ENCODE results near the gene ADRA2B. TPM values are rescaled to one million over a fixed set of nuclear protein-coding genes. Genes with fewer than 3 reads are reported as not detected.
"Not testable (repeated sequence)": the region's sequence is repeated elsewhere in the genome, so short reads cannot be mapped to it uniquely, and the experiment has no call there.

Gene ADRA2B
- total RNA-seq, 1 experiment from 2014 or later, result 2.7 TPM

DNA sequence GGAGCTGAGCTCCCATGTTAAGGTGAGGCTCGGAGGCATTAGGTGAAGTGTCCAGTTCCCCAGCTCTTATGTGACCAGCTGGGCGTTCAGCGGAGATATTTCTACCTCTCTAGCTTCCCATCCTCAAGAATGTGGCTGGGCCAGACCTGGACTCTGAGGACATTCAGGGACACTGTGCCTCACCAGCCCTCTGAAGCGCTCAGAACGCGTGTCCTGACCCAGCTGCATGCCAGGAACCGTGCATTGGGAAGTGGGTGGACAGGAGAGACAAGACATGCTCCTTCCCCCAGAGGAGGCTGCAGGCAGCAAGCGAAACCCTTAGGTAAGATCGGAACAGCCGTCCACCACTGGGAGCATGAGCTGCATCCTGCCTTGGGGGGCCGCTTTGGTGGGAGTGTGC, 43.6 kb downstream of the ADRA2B start:
- Histone ChIP-seq H2AK5ac (ENCODE audit: insufficient read length, low read length) (no peak overlapping the region), H3K9ac (ENCODE audit: extremely low read depth, insufficient read length, low read length) (no peak overlapping the region), H3K9me3 (ENCODE audit: control insufficient read depth, low read depth, low read length) (no peaks in the 10 kb centered on the region), H3K79me1 (ENCODE audit: insufficient read depth, low read depth, low read length, poor library complexity, severe bottlenecking) (no peaks in the 10 kb centered on the region), H3K14ac (ENCODE audit: insufficient read depth, low read length) (no peak overlapping the region), H3K56ac (ENCODE audit: insufficient read length, low read depth, low read length) (no peak overlapping the region), H4K20me1 (ENCODE audit: control insufficient read depth, insufficient read depth, insufficient read length) (no peaks in the 10 kb centered on the region), H2BK15ac (ENCODE audit: low read depth, low read length) (no peak overlapping the region), H3K79me2 (ENCODE audit: insufficient read depth, low read length) (no peaks in the 10 kb centered on the region), H4K91ac (ENCODE audit: insufficient read length, low read depth, low read length) (no peak overlapping the region), H3K4ac (ENCODE audit: low read depth, low read length) (no peak overlapping the region), H4K5ac (ENCODE audit: insufficient read length, low read depth, low read length) (no peak overlapping the region), H2BK12ac (ENCODE audit: insufficient read length, low read depth, low read length) (no peak overlapping the region), H2BK120ac (ENCODE audit: low read depth, low read length, poor library complexity, severe bottlenecking) (no peak overlapping the region), H3T11ph (ENCODE audit: low read length) (no peak overlapping the region), H3K4me1 (ENCODE audit: insufficient read depth, low read length) (no peaks in the 10 kb centered on the region), H3K23me2 (ENCODE audit: insufficient read length, low read depth, low read length, poor library complexity, severe bottlenecking) (no peaks in the 10 kb centered on the region), H2AFZ (ENCODE audit: low read length) (no peak overlapping the region), H3K23ac (ENCODE audit: insufficient read length, low read depth, low read length) (no peak overlapping the region), H2BK20ac (ENCODE audit: low read depth, low read length, poor library complexity, severe bottlenecking) (no peak overlapping the region), H3K27ac (ENCODE audit: insufficient read length, low read depth, low read length) (no peak overlapping the region), H3K18ac (ENCODE audit: insufficient read length, low read depth, low read length) (no peak overlapping the region), H2BK5ac (ENCODE audit: insufficient read length, low read length) (no peak overlapping the region), H3K4me2 (ENCODE audit: insufficient read depth, insufficient read length, low read length) (no peak overlapping the region), H4K8ac (replicated peaks; ENCODE audit: insufficient read length, low read depth, low read length) (no peak overlapping the region), H3K27me3 (ENCODE audit: insufficient read depth, low read length) (no peaks in the 10 kb centered on the region)
- Mint-ChIP-seq H3K27ac (no peak overlapping the region; a peak in 1 of 7 replicates), H3K4me3 (no peak overlapping the region), H3K36me3 (ENCODE audit: insufficient read depth in 1 of 3, low read depth in 3 of 3) (no peaks in the 10 kb centered on the region; a peak in 1 of 7 replicates), H3K9me3 (no peaks in the 10 kb centered on the region; a peak in 2 of 5 replicates), H3K4me1 (peaks cover 3 to 6% of the 10 kb centered on the region in 2 experiments), H3K27me3 (ENCODE audit: low read depth) (no peaks in the 10 kb centered on the region; the same call in none of the 2 replicates)
- TF ChIP-seq, protein P1, sequence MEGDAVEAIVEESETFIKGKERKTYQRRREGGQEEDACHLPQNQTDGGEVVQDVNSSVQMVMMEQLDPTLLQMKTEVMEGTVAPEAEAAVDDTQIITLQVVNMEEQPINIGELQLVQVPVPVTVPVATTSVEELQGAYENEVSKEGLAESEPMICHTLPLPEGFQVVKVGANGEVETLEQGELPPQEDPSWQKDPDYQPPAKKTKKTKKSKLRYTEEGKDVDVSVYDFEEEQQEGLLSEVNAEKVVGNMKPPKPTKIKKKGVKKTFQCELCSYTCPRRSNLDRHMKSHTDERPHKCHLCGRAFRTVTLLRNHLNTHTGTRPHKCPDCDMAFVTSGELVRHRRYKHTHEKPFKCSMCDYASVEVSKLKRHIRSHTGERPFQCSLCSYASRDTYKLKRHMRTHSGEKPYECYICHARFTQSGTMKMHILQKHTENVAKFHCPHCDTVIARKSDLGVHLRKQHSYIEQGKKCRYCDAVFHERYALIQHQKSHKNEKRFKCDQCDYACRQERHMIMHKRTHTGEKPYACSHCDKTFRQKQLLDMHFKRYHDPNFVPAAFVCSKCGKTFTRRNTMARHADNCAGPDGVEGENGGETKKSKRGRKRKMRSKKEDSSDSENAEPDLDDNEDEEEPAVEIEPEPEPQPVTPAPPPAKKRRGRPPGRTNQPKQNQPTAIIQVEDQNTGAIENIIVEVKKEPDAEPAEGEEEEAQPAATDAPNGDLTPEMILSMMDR (conservative IDR thresholded peaks at IDR 0.05), result no peak
- DNase-seq, result no peak
- no CpG with 5 or more reads among the region's 11 CpGs for WGBS (ENCODE audit: extremely low coverage, insufficient read length, low lambda C conversion rate)

DNA sequence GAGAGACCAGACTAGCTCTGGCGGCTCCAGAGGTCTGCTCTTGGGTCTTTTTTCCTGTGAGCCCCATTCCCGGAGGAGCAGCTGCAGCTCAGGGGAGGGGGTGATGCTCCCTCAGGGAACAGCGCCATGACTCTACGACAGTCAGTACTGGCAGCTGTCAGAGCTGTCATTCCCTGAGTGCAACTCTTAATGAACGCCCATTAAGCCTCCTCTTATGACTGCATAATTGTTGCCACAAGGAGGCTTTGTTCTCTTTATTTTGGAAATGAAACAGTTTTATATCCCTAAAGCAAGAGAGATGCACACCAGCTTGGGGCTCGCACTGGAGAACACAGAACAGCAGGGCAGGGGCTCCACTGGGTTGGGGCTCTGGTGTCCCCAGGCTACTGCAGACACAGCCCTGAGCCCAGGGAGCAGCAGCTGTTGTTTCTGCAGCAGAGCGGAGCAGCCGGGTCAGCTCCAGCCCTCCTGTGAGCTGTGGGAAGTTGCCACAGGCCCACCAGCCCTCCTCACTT, 44.3 kb downstream of the ADRA2B start:
- not testable (repeated sequence) for H3K9me3 Mint-ChIP-seq; H3K4me2 ChIP-seq (ENCODE audit: insufficient read depth, insufficient read length, low read length); H2BK20ac ChIP-seq (ENCODE audit: low read depth, low read length, poor library complexity, severe bottlenecking); H2BK12ac ChIP-seq (ENCODE audit: insufficient read length, low read depth, low read length); H3K4ac ChIP-seq (ENCODE audit: low read depth, low read length); H3K56ac ChIP-seq (ENCODE audit: insufficient read length, low read depth, low read length); H2BK5ac ChIP-seq (ENCODE audit: insufficient read length, low read length); DNase-seq; H3K27me3 Mint-ChIP-seq (ENCODE audit: low read depth); H3K18ac ChIP-seq (ENCODE audit: insufficient read length, low read depth, low read length); H3K79me1 ChIP-seq (ENCODE audit: insufficient read depth, low read depth, low read length, poor library complexity, severe bottlenecking); H4K5ac ChIP-seq (ENCODE audit: insufficient read length, low read depth, low read length); H3K14ac ChIP-seq (ENCODE audit: insufficient read depth, low read length); H2AFZ ChIP-seq (ENCODE audit: low read length); H3T11ph ChIP-seq (ENCODE audit: low read length); H2BK120ac ChIP-seq (ENCODE audit: low read depth, low read length, poor library complexity, severe bottlenecking); H3K36me3 Mint-ChIP-seq (ENCODE audit: insufficient read depth in 1 of 3, low read depth in 3 of 3); H2AK5ac ChIP-seq (ENCODE audit: insufficient read length, low read length); H2BK15ac ChIP-seq (ENCODE audit: low read depth, low read length); H3K27ac Mint-ChIP-seq; H3K9me3 ChIP-seq (ENCODE audit: control insufficient read depth, low read depth, low read length); H3K23ac ChIP-seq (ENCODE audit: insufficient read length, low read depth, low read length); H4K20me1 ChIP-seq (ENCODE audit: control insufficient read depth, insufficient read depth, insufficient read length); H4K91ac ChIP-seq (ENCODE audit: insufficient read length, low read depth, low read length); H3K4me3 Mint-ChIP-seq; H4K8ac ChIP-seq (replicated peaks; ENCODE audit: insufficient read length, low read depth, low read length); H3K23me2 ChIP-seq (ENCODE audit: insufficient read length, low read depth, low read length, poor library complexity, severe bottlenecking); H3K79me2 ChIP-seq (ENCODE audit: insufficient read depth, low read length); H3K9ac ChIP-seq (ENCODE audit: extremely low read depth, insufficient read length, low read length); H3K4me1 ChIP-seq (ENCODE audit: insufficient read depth, low read length); H3K27me3 ChIP-seq (ENCODE audit: insufficient read depth, low read length); H3K27ac ChIP-seq (ENCODE audit: insufficient read length, low read depth, low read length)
- WGBS (ENCODE audit: extremely low coverage, insufficient read length, low lambda C conversion rate), result no CpG with 5 or more reads among the region's 8 CpGs
- H3K4me1 Mint-ChIP-seq, result peaks cover 3 to 12% of the 10 kb centered on the region in 2 experiments

Data from H9 (cell line).